B cell (primary cell): Measurements from ENCODE around the gene NUP98.

Source experiments
- EZH2 ChIP-seq: IDR thresholded peaks from 2 replicates; pipeline ENCODE4 v1.6.1; 2012; ENCODE audit warnings: borderline replicate concordance, low read depth, mild to moderate bottlenecking, moderate library complexity, low read length; ENCODE audit not compliant: insufficient read depth, poor library complexity, severe bottlenecking
- TF ChIP-seq, protein P1 (sequence below): fragments of 200-600 bp; IDR thresholded peaks from one replicate; pipeline ENCODE4 v1.8.0; 2022; ENCODE audit warnings: antibody characterized with exemption, mild to moderate bottlenecking

DNA sequence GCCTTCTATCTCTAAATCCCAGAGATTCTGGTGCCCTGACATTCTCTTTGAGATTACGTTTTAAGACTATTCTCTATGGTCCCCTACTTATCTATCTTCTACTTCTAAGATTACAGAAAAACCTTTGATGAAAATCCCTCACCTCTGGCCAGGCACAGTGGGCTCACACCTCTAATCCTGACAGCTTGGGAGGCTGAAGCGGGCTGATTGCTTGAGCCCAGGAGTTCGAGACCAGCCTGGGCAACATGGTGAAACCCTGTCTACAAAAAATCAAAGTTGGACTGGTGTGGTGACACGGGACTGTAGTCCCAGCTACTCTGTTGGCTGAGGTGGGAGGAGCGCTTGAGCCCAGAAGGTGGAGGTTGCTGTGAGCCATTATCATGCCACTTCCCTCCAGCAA is 14.4 kb downstream of the NUP98 start:
- TF ChIP-seq, protein P1, sequence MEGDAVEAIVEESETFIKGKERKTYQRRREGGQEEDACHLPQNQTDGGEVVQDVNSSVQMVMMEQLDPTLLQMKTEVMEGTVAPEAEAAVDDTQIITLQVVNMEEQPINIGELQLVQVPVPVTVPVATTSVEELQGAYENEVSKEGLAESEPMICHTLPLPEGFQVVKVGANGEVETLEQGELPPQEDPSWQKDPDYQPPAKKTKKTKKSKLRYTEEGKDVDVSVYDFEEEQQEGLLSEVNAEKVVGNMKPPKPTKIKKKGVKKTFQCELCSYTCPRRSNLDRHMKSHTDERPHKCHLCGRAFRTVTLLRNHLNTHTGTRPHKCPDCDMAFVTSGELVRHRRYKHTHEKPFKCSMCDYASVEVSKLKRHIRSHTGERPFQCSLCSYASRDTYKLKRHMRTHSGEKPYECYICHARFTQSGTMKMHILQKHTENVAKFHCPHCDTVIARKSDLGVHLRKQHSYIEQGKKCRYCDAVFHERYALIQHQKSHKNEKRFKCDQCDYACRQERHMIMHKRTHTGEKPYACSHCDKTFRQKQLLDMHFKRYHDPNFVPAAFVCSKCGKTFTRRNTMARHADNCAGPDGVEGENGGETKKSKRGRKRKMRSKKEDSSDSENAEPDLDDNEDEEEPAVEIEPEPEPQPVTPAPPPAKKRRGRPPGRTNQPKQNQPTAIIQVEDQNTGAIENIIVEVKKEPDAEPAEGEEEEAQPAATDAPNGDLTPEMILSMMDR = no peak
- TF ChIP-seq EZH2 = no peak
